Measurements from ENCODE around the gene ZNF524. TPM values are rescaled to one million over a fixed set of nuclear protein-coding genes. Genes with fewer than 3 reads are reported as not detected.

The ZNF524 gene
- total RNA-seq, 1 experiment from 2014 or later: 5.5 TPM

- TF ChIP-seq USF2 (CRISPR knock-in tag; IDR thresholded peaks at IDR 0.05): 0 out of 2 replicates have a peak, but pooled peaks have one; percentile 6
- TF ChIP-seq JUN (CRISPR knock-in tag; IDR thresholded peaks at IDR 0.05): no peak
- no peak for TF ChIP-seq MLX (CRISPR knock-in tag; IDR thresholded peaks at IDR 0.05)
- no peak for TF ChIP-seq PRRX2 (CRISPR knock-in tag; IDR thresholded peaks at IDR 0.05)
- TF ChIP-seq NR1H2 (CRISPR knock-in tag; IDR thresholded peaks at IDR 0.05): no peak
- no peak for TF ChIP-seq ZNF138 (CRISPR knock-in tag; conservative IDR thresholded peaks at IDR 0.05)
- no peak for TF ChIP-seq RORB (CRISPR knock-in tag; IDR thresholded peaks at IDR 0.05)
- peak; percentile 76; the same call in 1 of the 2 replicates for TF ChIP-seq RELA (CRISPR knock-in tag; IDR thresholded peaks at IDR 0.05; ENCODE audit: borderline replicate concordance)
- TF ChIP-seq PRDM15 (CRISPR knock-in tag; IDR thresholded peaks at IDR 0.05): no peak
- TF ChIP-seq TEAD4 (CRISPR knock-in tag; IDR thresholded peaks at IDR 0.05): no peak
- TF ChIP-seq AR (CRISPR knock-in tag; IDR thresholded peaks at IDR 0.05): no peak
- peak; percentile 25 for TF ChIP-seq HMGXB4 (CRISPR knock-in tag; IDR thresholded peaks at IDR 0.05)
- TF ChIP-seq SP1 (CRISPR knock-in tag; conservative IDR thresholded peaks at IDR 0.05): no peak
- no peak for TF ChIP-seq ZNF121 (CRISPR knock-in tag; IDR thresholded peaks at IDR 0.05)
- no peak; the same call in 1 of the 2 replicates for TF ChIP-seq E2F5 (CRISPR knock-in tag; IDR thresholded peaks at IDR 0.05)
- TF ChIP-seq FOXP1 (CRISPR knock-in tag; IDR thresholded peaks at IDR 0.05; ENCODE audit: borderline replicate concordance): peak; percentile 81; the same call in 1 of the 2 replicates
- no peak for TF ChIP-seq NR3C1 (CRISPR knock-in tag; conservative IDR thresholded peaks at IDR 0.05; ENCODE audit: low read depth)
- TF ChIP-seq ATF3 (CRISPR knock-in tag; conservative IDR thresholded peaks at IDR 0.05): no peak
- no peak for TF ChIP-seq CTCF (IDR thresholded peaks at IDR 0.05)
- TF ChIP-seq ZMAT4 (CRISPR knock-in tag; IDR thresholded peaks at IDR 0.05): no peak
- no peak for TF ChIP-seq GTF2I (CRISPR knock-in tag; conservative IDR thresholded peaks at IDR 0.05)
- 0 out of 2 replicates have a peak, but pooled peaks have one; percentile 14 for TF ChIP-seq IRF1 (CRISPR knock-in tag; IDR thresholded peaks at IDR 0.05)
- peak; percentile 40; the same call in 1 of the 2 replicates for TF ChIP-seq ZNF671 (CRISPR knock-in tag; IDR thresholded peaks at IDR 0.05)
- TF ChIP-seq ETV6 (CRISPR knock-in tag; IDR thresholded peaks at IDR 0.05): no peak
Observed at GRCh38 chr19:55642153-55643002, 42.3 kb downstream of the ZNF524 start (continued).

Measured in WTC11 (cell line).